ENCODE data around the gene RNF44. TPM values are rescaled to one million over a fixed set of nuclear protein-coding genes. Genes with fewer than 3 reads are reported as not detected.
"Not testable (repeated sequence)": the region's sequence is repeated elsewhere in the genome, so short reads cannot be mapped to it uniquely, and the experiment has no call there.

RNF44 gene
- total and polyA plus RNA-seq, 4 donors, result 15.3 to 40.5 (median 25.5) TPM

DNA sequence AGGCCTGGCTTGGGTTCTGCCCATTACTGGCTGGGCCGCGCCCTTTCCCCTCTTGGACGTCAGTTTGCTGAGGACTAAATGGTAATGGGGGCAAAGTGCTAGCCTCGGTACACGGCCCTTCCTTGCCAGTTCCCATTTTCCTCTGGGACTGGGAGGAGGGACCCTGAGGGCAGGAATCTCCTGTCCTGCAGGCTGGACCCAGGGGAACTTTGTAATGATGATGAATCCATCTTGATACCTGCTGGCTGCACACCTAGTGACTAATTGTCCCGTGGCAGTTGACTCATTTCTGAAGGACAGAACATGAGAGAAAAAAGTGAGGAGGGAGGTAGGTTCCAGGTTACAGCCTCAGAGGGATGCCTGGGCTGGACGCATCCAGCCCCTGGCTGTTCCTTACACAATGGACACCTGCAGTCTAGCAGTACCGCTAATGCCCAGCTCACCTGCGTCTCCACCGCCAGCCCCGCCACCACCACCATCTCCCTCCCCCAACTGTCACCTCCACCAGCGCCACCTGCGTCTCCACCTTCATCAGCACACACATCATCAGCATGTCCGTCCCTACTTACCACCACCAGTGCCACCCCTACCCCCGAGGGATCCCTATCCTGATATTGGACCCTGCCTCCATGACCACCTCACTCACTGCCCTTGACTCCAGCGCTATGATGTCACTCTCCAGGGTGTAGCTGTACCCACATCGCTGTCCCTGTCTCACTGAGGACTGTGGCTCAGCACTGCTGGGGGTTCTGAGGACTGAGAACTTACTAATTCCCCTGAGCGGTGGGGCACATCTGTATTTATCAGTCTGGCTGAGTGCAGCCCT lies 16.3 kb upstream of the RNF44 start:
- H3K4me1 ChIP-seq (ENCODE audit: control insufficient read depth in 5 of 5, insufficient read depth in 5 of 5, low read length in 5 of 5), result peaks cover 0 to 3% (median 0%) of the 10 kb centered on the region in 5 donors
- TF ChIP-seq, protein P1, sequence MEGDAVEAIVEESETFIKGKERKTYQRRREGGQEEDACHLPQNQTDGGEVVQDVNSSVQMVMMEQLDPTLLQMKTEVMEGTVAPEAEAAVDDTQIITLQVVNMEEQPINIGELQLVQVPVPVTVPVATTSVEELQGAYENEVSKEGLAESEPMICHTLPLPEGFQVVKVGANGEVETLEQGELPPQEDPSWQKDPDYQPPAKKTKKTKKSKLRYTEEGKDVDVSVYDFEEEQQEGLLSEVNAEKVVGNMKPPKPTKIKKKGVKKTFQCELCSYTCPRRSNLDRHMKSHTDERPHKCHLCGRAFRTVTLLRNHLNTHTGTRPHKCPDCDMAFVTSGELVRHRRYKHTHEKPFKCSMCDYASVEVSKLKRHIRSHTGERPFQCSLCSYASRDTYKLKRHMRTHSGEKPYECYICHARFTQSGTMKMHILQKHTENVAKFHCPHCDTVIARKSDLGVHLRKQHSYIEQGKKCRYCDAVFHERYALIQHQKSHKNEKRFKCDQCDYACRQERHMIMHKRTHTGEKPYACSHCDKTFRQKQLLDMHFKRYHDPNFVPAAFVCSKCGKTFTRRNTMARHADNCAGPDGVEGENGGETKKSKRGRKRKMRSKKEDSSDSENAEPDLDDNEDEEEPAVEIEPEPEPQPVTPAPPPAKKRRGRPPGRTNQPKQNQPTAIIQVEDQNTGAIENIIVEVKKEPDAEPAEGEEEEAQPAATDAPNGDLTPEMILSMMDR (IDR thresholded peaks at IDR 0.05; ENCODE audit: control extremely low read depth, extremely low read depth), result no peak
- ATAC-seq (ENCODE audit: insufficient read depth, low FRiP score) (no peak), DNase-seq (no peak)
- no peak overlapping the region for H3K27ac ChIP-seq (ENCODE audit: low read depth in 1 of 2, low read length in 1 of 2)
- no peaks in the 10 kb centered on the region for H3K9me3 ChIP-seq (ENCODE audit: control insufficient read depth in 4 of 4, insufficient read depth in 3 of 4, low read length in 3 of 4)
- H3K4me3 ChIP-seq, result no peak overlapping the region
- H3K36me3 ChIP-seq (ENCODE audit: control insufficient read depth in 4 of 4, insufficient read depth in 4 of 4, low read length in 4 of 4), result no peaks in the 10 kb centered on the region
- no peaks in the 10 kb centered on the region for H3K27me3 ChIP-seq (ENCODE audit: control insufficient read depth in 3 of 3, insufficient read depth in 3 of 3, low read length in 2 of 3)
- H3K9ac ChIP-seq (ENCODE audit: insufficient read depth in 1 of 2, low read length in 2 of 2), result no peak overlapping the region
- WGBS, 2 donors, result 66 to 71% methylated on average over 18 of the region's 18 CpGs

DNA sequence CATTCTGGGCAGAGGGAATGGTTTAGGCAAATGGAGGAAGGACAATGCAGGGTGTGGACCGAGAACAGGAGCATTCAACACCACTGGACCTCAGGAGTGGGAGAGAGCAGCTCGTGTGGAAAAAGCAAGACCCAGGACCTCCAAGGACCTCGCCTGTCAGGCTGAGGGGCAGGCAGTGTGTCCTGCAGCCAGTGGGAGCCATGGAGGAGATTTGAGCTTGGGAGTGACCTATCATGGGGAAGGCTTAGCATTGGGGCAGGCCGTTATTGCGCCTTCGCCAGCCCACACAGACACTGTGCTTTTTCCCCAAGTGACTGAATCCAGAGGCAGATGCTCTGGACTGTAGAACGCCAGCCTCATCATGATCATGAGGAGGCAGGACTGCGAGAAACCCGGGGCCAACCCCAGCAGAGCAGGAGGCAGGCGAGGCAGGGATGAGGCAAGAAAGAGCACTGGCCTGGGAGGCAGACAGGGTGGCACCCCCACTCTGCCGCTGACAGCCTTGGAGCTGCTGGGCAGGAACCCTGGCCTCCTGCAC lies 15.2 kb upstream of the RNF44 start:
- 82 to 86% methylated on average over 11 of the region's 11 CpGs for WGBS, 2 donors
- DNase-seq (no peak), ATAC-seq (ENCODE audit: insufficient read depth, low FRiP score) (no peak)
- H3K27me3 ChIP-seq (ENCODE audit: control insufficient read depth in 3 of 3, insufficient read depth in 3 of 3, low read length in 2 of 3), result no peaks in the 10 kb centered on the region
- TF ChIP-seq, protein P1 (IDR thresholded peaks at IDR 0.05; ENCODE audit: control extremely low read depth, extremely low read depth), result no peak
- no peak overlapping the region for H3K9ac ChIP-seq (ENCODE audit: insufficient read depth in 1 of 2, low read length in 2 of 2)
- no peak overlapping the region for H3K27ac ChIP-seq (ENCODE audit: low read depth in 1 of 2, low read length in 1 of 2)
- no peaks in the 10 kb centered on the region for H3K36me3 ChIP-seq (ENCODE audit: control insufficient read depth in 4 of 4, insufficient read depth in 4 of 4, low read length in 4 of 4)
- peaks cover 0 to 3% (median 0%) of the 10 kb centered on the region in 5 donors for H3K4me1 ChIP-seq (ENCODE audit: control insufficient read depth in 5 of 5, insufficient read depth in 5 of 5, low read length in 5 of 5)
- no peak overlapping the region for H3K4me3 ChIP-seq
- H3K9me3 ChIP-seq (ENCODE audit: control insufficient read depth in 4 of 4, insufficient read depth in 3 of 4, low read length in 3 of 4), result no peaks in the 10 kb centered on the region

DNA sequence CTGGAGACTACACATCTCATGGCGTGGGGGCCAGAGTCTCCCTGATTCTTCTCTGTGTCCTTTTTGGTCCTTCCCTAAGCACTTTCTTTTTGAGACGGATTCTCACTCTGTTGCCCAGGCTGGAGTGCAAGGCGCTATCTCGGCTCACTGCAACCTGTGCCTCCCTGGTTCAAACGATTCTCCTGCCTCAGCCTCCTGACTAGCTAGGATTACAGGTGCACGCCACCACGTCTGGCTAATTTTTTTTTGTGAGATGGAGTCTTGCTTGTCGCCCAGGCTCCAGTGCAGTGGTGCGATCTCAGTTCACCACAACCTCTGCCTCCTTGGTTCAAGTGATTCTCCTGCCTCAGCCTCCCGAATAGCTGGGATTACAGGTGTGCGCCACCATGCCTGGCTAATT lies 13.7 kb upstream of the RNF44 start:
- not testable (repeated sequence) for H3K36me3 ChIP-seq (ENCODE audit: control insufficient read depth in 4 of 4, insufficient read depth in 4 of 4, low read length in 4 of 4); H3K27ac ChIP-seq (ENCODE audit: low read depth in 1 of 2, low read length in 1 of 2); ATAC-seq (ENCODE audit: insufficient read depth, low FRiP score); H3K4me3 ChIP-seq; H3K4me1 ChIP-seq (ENCODE audit: control insufficient read depth in 5 of 5, insufficient read depth in 5 of 5, low read length in 5 of 5); H3K27me3 ChIP-seq (ENCODE audit: control insufficient read depth in 3 of 3, insufficient read depth in 3 of 3, low read length in 2 of 3); H3K9ac ChIP-seq (ENCODE audit: insufficient read depth in 1 of 2, low read length in 2 of 2); DNase-seq; H3K9me3 ChIP-seq (ENCODE audit: control insufficient read depth in 4 of 4, insufficient read depth in 3 of 4, low read length in 3 of 4)
- 84 to 89% methylated on average over 11 of the region's 11 CpGs for WGBS, 2 donors

DNA sequence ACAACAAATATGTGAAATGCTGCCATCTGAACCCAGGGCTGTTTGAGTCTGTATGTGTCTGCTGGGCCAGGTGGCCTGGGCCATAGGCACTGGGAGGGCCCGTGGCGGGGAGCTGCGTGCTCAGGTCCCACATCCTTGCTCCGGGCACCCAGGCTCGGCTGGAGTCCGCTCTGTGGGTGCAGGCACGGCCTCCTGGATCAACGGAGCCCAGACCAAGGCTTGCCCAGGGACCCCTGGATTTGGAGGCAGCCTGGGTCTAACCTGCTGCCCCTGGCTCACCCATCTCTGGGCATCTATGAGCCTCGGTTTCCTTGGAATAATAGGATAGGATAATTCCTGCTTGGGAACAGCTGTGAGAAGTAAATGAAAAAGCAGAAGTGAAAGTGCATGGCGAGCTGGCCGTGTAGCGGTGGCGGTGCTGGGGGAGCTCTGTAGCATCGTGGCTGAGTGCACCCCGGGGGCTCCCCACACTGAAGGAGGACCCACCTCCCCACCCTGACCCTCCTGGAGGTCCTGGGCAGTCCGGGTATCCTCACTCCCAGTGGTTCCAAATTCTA lies 13.2 kb upstream of the RNF44 start:
- ATAC-seq (ENCODE audit: insufficient read depth, low FRiP score) (no peak), DNase-seq (no peak)
- 48 to 67% methylated on average over 16 of the region's 16 CpGs for WGBS, 2 donors
- TF ChIP-seq, protein P1 (IDR thresholded peaks at IDR 0.05; ENCODE audit: control extremely low read depth, extremely low read depth), result no peak
- Histone ChIP-seq H3K27me3 (ENCODE audit: control insufficient read depth in 3 of 3, insufficient read depth in 3 of 3, low read length in 2 of 3) (no peaks in the 10 kb centered on the region), H3K4me1 (ENCODE audit: control insufficient read depth in 5 of 5, insufficient read depth in 5 of 5, low read length in 5 of 5) (peaks cover 0 to 3% (median 0%) of the 10 kb centered on the region in 5 donors), H3K9me3 (ENCODE audit: control insufficient read depth in 4 of 4, insufficient read depth in 3 of 4, low read length in 3 of 4) (no peaks in the 10 kb centered on the region), H3K9ac (ENCODE audit: insufficient read depth in 1 of 2, low read length in 2 of 2) (no peak overlapping the region), H3K4me3 (no peak overlapping the region), H3K36me3 (ENCODE audit: control insufficient read depth in 4 of 4, insufficient read depth in 4 of 4, low read length in 4 of 4) (no peaks in the 10 kb centered on the region), H3K27ac (ENCODE audit: low read depth in 1 of 2, low read length in 1 of 2) (no peak overlapping the region)

All from lung (tissue), 12 donors.